GM18505 (cell line): ENCODE data around the gene WDR89.

Experiments
- ATAC-seq: cut with Tn5 transposase; IDR thresholded peaks from one replicate; pipeline ENCODE4 v1.9.1; 2021; ENCODE audit not compliant: unreplicated experiment
- POLR2A ChIP-seq: IDR thresholded peaks from 4 replicates; pipeline ENCODE4 v1.6.1; 2011; ENCODE audit warnings: borderline replicate concordance; ENCODE audit not compliant: insufficient read depth, insufficient read length; ENCODE audit errors: extremely low read depth

The WDR89 gene

DNA sequence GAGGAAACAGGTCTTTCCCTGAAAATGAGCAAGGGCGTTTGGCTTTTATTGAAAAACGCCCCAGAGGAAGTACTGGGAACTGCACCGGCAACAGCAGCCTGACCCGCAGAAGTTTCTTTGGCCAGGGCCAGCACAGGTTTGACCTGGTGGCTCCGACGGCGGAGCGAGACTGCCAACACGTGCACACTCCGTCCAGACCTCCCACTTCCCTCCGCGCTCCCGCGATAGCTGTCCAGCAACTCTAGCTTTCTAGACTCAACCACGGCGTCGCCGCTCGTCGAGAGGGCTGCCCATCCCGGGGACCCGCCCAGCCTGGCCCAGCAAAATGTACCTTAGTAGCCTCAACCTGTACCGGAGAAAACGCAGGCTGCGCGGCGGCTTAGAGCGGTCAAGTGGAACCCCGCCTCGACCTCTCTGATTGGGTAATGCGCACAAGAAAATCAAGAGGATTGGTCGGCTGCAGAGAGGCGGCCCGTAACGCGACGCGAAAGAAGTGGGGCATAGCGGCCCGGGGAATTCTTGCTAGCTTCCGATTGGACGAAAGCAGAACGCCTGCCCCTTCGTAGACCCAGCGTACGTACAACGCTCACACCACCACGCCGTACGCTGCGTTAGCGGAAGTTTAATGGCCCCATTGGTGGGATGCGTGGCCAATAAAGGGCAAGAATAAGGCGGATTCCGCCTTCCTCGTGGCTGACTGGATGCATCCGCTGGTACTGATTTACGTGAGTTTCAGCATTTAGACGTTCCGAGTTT is at the start of gene WDR89:
TSS of gene WDR89 (minus strand) at position 399 of the 756 bp plus-strand sequence. CDS start 41,929 bp downstream, outside the sequence.
- peak; percentile 83 for ATAC-seq
- peak; percentile 89 for TF ChIP-seq POLR2A

DNA sequence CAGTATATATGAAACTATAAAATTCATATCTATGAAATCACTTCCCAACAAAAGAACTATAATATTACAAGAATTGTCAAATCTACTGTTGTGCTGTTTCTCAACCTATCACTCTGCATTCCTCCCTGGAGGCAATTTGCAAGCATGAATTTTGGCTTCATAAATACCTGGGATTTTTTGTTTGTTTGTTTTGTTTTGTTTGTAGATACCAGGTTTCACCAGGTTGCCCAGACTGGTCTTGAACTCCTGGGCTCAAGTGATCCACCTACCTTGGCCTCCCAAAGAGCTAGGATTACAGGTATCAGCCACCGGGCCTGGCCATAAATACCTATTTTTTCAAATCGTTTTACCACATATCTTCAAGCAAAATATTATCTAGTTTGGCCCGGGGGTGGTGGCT is 47.5 kb upstream of the WDR89 start:
- TF ChIP-seq POLR2A, result no peak

GRCh38 chr14:63686926-63687325 is 45.3 kb upstream of the WDR89 start:
- TF ChIP-seq POLR2A, result no peak
- no peak for ATAC-seq

More for the DNA sequence above, 47.5 kb upstream of the WDR89 start:
- no peak for ATAC-seq

DNA sequence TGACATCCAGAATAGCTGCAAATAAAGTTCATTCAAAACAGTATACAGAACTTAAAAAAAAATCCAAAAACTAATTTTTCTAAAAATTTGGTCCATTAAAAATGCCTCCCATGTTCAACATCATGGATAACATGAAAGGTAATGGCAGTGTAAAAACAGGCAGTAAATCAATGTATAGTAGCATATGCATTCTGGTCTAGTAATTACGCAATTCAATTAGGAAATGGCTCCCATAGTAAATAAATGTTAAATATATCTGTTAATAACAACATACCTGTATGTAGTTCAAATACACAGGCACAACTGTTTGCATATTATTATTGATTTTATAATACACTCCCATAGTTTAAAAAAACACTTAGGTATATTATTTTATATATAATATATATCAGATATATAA is 43.7 kb upstream of the WDR89 start:
- no peak for ATAC-seq
- TF ChIP-seq POLR2A, result no peak

DNA sequence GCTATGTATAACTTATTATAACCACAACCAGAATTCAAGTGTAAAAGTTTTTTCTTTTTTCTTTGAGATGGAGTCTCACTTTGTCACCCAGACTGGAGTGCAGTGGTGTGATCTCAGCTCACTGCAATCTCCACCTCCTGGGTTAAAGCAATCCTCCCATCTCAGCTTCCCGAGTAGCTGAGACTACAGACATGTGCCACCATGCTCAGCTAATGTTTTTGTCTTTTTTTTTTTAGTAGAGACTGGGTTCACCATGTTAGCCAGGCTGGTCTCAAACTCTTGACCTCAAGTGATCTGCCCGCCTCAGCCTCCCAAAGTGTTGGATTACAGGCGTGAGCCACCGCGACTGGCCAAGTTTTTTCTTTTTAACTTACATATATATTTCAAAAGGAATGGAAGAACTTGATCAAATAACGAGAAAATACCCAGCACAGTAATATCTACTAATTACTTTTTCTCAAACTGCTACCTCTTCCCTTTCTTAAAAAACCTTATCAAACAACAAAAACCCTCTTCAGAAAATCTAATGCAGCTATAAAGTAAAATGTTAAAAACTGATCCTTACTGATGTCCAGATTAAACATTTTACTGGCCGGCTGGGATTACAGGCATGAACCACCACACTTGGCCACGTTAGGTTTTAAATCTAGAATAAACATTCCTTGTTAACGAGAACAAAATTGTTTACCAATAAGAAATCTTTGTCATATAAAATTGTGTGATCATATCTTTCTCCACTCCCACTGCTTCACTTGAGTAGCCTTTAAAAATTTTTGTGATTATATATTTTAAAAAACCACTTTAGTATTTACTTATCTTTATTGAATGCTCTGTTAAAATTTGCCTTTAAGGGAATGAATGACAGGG is 41.3 kb upstream of the WDR89 start:
- no peak for ATAC-seq
- no peak for TF ChIP-seq POLR2A

- TF ChIP-seq POLR2A, result no peak
- no peak for ATAC-seq
These were observed 36.9 kb upstream of the WDR89 start for GRCh38 chr14:63678536-63678935.

- no peak for ATAC-seq
- TF ChIP-seq POLR2A, result no peak
These were observed 36.3 kb upstream of the WDR89 start for GRCh38 chr14:63677891-63678379.

DNA sequence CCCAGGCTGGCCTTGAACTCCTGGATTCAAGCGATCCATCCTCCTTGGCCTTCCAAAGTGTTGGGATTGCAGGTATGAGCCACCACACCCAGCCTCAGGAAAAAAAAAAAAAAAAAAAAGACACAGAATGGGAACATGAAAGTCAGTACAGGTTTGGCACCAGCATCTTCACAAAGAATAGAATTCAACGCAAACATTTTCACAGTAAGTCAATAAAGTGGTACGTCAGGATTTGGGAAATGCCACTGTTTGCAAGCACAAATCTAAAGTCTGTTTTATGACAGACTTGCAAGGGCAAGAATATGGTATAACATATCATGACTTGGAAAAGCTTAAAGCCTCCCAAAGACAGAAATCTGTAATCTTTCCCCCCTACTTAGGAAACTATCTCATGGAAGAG is 34.9 kb upstream of the WDR89 start:
- ATAC-seq, result no peak

GRCh38 chr14:63673886-63674497 is 32.3 kb upstream of the WDR89 start:
- no peak for TF ChIP-seq POLR2A
- no peak for ATAC-seq

More for the DNA sequence above, 34.9 kb upstream of the WDR89 start:
- no peak for TF ChIP-seq POLR2A

DNA sequence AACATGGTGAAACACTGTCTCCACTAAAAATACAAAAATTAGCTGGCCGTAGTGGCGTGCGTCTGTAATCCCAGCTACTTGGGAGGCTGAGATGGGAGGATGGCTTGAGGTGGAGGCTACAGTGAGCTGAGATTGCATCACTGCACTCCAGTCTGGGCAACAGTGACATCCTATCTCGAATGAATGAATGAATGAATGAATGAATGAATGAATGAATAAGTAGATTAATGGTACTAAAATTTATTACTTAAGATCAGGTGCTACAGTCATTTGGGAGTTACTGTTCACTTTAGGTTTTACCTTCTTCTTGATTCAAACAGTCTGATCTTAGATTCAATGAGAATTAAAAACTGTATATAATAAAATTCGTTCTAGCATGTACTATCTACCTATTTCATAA is 31.6 kb upstream of the WDR89 start:
- ATAC-seq, result no peak
- TF ChIP-seq POLR2A, result no peak

DNA sequence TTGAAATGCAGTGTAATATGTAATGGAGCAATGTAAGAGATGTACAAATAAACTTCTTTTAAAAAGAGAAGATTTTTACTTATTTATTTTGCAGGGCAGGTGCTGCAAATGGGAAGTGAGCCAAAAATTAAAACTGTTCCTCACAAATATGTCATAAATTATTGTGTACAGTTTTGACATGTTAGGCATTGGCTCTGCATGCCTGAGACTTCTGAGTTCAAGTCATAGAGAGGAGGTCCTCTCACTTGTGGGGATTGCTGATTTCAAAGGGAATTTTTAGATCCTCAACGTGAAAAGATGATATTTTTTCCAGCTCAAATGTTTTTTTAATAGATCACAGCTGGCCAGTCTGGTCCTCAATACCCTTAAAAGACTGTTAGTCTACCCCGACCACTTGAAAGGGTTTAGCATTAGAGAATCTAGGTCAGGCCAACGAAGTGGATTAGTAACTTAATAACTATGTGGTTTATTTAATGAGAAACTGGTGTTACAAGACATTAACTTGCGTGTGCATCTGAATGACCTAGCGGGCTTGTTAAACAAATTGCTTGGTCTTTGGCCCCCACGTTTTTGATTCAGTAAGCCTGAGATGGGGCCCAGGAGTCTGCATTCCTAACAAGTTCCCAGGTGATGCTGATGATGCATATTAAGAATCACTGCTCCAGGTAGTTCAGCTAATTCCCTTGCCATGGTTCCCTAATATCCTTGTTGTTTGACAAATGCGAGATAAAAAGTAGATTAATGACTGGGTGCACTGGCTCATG is 30.9 kb upstream of the WDR89 start:
- no peak for ATAC-seq
- no peak for TF ChIP-seq POLR2A

GRCh38 chr14:63671987-63672386 is 30.3 kb upstream of the WDR89 start:
- no peak for TF ChIP-seq POLR2A
- no peak for ATAC-seq
